ENCODE measurements around the gene TCF12. TPM values are rescaled to one million over a fixed set of nuclear protein-coding genes. Genes with fewer than 3 reads are reported as not detected.

The TCF12 gene
- total RNA-seq, 1 donor from 2014 or later: 84.6 TPM

DNA sequence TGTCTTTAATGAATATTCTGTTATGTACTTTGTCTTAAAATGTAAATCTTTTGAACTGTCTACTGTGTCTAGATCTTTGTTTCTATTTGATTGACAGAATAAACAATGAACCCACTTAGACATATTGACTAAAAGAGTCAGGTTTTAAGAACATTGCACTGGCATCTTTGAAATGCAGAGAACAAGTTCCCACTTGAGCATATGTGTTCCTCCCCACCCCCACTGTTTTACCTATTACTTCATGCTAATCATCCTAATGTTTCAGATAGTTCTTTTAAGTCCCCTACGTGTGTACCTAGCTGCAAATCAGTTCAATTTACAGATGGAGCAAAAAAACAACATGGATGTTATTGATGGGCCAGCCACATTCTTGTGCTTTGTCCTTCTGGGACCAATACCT is 11.7 kb upstream of the TCF12 start:
- Histone ChIP-seq H3K27me3 (ENCODE audit: control insufficient read depth, insufficient read depth, low read length) (no peaks in the 10 kb centered on the region), H3K36me3 (ENCODE audit: control insufficient read depth, insufficient read depth, low read length) (no peaks in the 10 kb centered on the region), H3K4me3 (ENCODE audit: low read depth, low read length) (no peak overlapping the region)
- TF ChIP-seq, protein P1, sequence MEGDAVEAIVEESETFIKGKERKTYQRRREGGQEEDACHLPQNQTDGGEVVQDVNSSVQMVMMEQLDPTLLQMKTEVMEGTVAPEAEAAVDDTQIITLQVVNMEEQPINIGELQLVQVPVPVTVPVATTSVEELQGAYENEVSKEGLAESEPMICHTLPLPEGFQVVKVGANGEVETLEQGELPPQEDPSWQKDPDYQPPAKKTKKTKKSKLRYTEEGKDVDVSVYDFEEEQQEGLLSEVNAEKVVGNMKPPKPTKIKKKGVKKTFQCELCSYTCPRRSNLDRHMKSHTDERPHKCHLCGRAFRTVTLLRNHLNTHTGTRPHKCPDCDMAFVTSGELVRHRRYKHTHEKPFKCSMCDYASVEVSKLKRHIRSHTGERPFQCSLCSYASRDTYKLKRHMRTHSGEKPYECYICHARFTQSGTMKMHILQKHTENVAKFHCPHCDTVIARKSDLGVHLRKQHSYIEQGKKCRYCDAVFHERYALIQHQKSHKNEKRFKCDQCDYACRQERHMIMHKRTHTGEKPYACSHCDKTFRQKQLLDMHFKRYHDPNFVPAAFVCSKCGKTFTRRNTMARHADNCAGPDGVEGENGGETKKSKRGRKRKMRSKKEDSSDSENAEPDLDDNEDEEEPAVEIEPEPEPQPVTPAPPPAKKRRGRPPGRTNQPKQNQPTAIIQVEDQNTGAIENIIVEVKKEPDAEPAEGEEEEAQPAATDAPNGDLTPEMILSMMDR (IDR thresholded peaks at IDR 0.05; ENCODE audit: insufficient read depth, low read length, poor library complexity, severe bottlenecking): no peak
- no peak for DNase-seq (ENCODE audit: low read depth)

DNA sequence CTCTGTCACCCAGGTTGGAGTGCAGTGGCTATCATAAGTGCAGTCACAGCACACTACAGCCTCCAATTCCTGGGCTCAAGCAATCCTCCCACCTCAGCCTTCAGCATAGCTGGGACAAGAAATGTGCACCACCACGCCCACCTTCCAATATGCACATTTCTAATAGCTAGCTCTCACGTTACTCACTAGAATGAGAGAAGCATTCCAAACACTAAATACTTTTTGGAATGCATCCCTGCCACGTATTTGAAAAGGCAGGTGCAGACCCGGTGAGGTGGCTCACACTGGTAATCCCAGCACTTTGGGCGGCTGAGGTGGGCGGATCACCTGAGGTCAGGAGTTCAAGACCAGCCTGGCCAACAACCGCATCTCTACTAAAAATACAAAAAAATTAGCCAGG is 7.6 kb upstream of the TCF12 start:
- no peaks in the 10 kb centered on the region for H3K27me3 ChIP-seq (ENCODE audit: control insufficient read depth, insufficient read depth, low read length)
- no peak for DNase-seq (ENCODE audit: low read depth)
- TF ChIP-seq, protein P1 (IDR thresholded peaks at IDR 0.05; ENCODE audit: insufficient read depth, low read length, poor library complexity, severe bottlenecking): no peak
- H3K4me3 ChIP-seq (ENCODE audit: low read depth, low read length): no peak overlapping the region
- H3K36me3 ChIP-seq (ENCODE audit: control insufficient read depth, insufficient read depth, low read length): no peaks in the 10 kb centered on the region

GRCh38 chr15:56913241-56913640 is 5.2 kb upstream of the TCF12 start:
- H3K4me3 ChIP-seq (ENCODE audit: low read depth, low read length): no peak overlapping the region
- no peaks in the 10 kb centered on the region for H3K27me3 ChIP-seq (ENCODE audit: control insufficient read depth, insufficient read depth, low read length)
- no peak for DNase-seq (ENCODE audit: low read depth)
- TF ChIP-seq, protein P1 (IDR thresholded peaks at IDR 0.05; ENCODE audit: insufficient read depth, low read length, poor library complexity, severe bottlenecking): no peak
- no peaks in the 10 kb centered on the region for H3K36me3 ChIP-seq (ENCODE audit: control insufficient read depth, insufficient read depth, low read length)

GRCh38 chr15:56913670-56914069 is 4.8 kb upstream of the TCF12 start:
- TF ChIP-seq, protein P1 (IDR thresholded peaks at IDR 0.05; ENCODE audit: insufficient read depth, low read length, poor library complexity, severe bottlenecking): no peak
- Histone ChIP-seq H3K27me3 (ENCODE audit: control insufficient read depth, insufficient read depth, low read length) (no peaks in the 10 kb centered on the region), H3K36me3 (ENCODE audit: control insufficient read depth, insufficient read depth, low read length) (no peaks in the 10 kb centered on the region), H3K4me3 (ENCODE audit: low read depth, low read length) (no peak overlapping the region)
- no peak for DNase-seq (ENCODE audit: low read depth)

GRCh38 chr15:56915888-56916287 is 2.6 kb upstream of the TCF12 start:
- Histone ChIP-seq H3K36me3 (ENCODE audit: control insufficient read depth, insufficient read depth, low read length) (no peaks in the 10 kb centered on the region), H3K27me3 (ENCODE audit: control insufficient read depth, insufficient read depth, low read length) (no peaks in the 10 kb centered on the region), H3K4me3 (ENCODE audit: low read depth, low read length) (no peak overlapping the region)
- TF ChIP-seq, protein P1 (IDR thresholded peaks at IDR 0.05; ENCODE audit: insufficient read depth, low read length, poor library complexity, severe bottlenecking): no peak
- DNase-seq (ENCODE audit: low read depth): no peak

- H3K27me3 ChIP-seq (ENCODE audit: control insufficient read depth, insufficient read depth, low read length): no peaks in the 10 kb centered on the region
- no peak overlapping the region for H3K4me3 ChIP-seq (ENCODE audit: low read depth, low read length)
- H3K36me3 ChIP-seq (ENCODE audit: control insufficient read depth, insufficient read depth, low read length): no peaks in the 10 kb centered on the region
- TF ChIP-seq, protein P1 (IDR thresholded peaks at IDR 0.05; ENCODE audit: insufficient read depth, low read length, poor library complexity, severe bottlenecking): no peak
- DNase-seq (ENCODE audit: low read depth): no peak
Observed at GRCh38 chr15:56916825-56917477, 1.5 kb upstream of the TCF12 start.

Measured in kidney epithelial cell (primary cell).